Natural killer cell (primary cell): ENCODE data around the gene FOXS1. TPM values are rescaled to one million over a fixed set of nuclear protein-coding genes. Genes with fewer than 3 reads are reported as not detected.

ENCODE experiments used
- ATAC-seq, 3 donors: fragments of 150-1000 bp in 2 of 3; fragments of 200-7000 bp in 1 of 3; cut with Tn5 transposase; 1 replicate in 1 of 3; 2 replicates in 2 of 3; pipeline ENCODE4 v1.10.0; 2021; ENCODE audit warnings: mild to moderate bottlenecking in 2 of 3, moderate library complexity in 2 of 3
- DNase-seq, 2 donors: peaks; one replicate each; pipeline versions ENCODE4 v3.0.0 to v3.0.0-alpha.2; 2013 to 2021; ENCODE audit warnings: mixed read lengths in 1 of 2
- H3K27ac ChIP-seq: one replicate; pipeline ENCODE4 v1.5.1; 2013; ENCODE audit warnings: mild to moderate bottlenecking, low read length
- H3K27me3 ChIP-seq: one replicate; pipeline ENCODE4 v1.6.1; 2013; ENCODE audit warnings: low read length; ENCODE audit not compliant: control insufficient read depth, insufficient read depth
- H3K36me3 ChIP-seq: one replicate; pipeline ENCODE4 v1.6.1; 2013; ENCODE audit warnings: low read length; ENCODE audit not compliant: control insufficient read depth, insufficient read depth
- H3K4me1 ChIP-seq: one replicate; pipeline ENCODE4 v1.6.1; 2013; ENCODE audit warnings: low read length; ENCODE audit not compliant: control insufficient read depth, insufficient read depth
- H3K4me3 ChIP-seq: one replicate; pipeline ENCODE4 v1.5.1; 2013; ENCODE audit warnings: low read length
- H3K9me3 ChIP-seq: one replicate; pipeline ENCODE4 v1.6.1; 2013; ENCODE audit warnings: low read length; ENCODE audit not compliant: control insufficient read depth, insufficient read depth
- H3K27ac Mint-ChIP-seq, 2 donors: one replicate each; pipeline ENCODE4 v1.8.0; 2022; ENCODE audit warnings: mild to moderate bottlenecking in 2 of 2, mixed read lengths in 2 of 2, moderate library complexity in 1 of 2
- H3K27me3 Mint-ChIP-seq, 2 donors: one replicate each; pipeline ENCODE4 v1.8.0; 2022; ENCODE audit warnings: low read depth in 2 of 2, mixed read lengths in 2 of 2
- H3K36me3 Mint-ChIP-seq: one replicate; pipeline ENCODE4 v1.8.0; 2022; ENCODE audit warnings: mixed read lengths
- H3K4me1 Mint-ChIP-seq, 2 donors: one replicate each; pipeline ENCODE4 v1.8.0; 2022; ENCODE audit warnings: mixed read lengths in 2 of 2
- H3K4me3 Mint-ChIP-seq: one replicate; pipeline ENCODE4 v1.8.0; 2022; ENCODE audit warnings: mild to moderate bottlenecking, moderate library complexity, mixed read lengths
- H3K9me3 Mint-ChIP-seq, 2 donors: one replicate each; pipeline ENCODE4 v1.8.0; 2022; ENCODE audit warnings: mixed read lengths in 2 of 2
- WGBS: methylation state at CpG from one replicate; pipeline ENCODE4 v1.1.7; 2013; ENCODE audit warnings: missing lambda C conversion rate; ENCODE audit not compliant: insufficient coverage; 5-methylcytosine and 5-hydroxymethylcytosine counted together
- intact Hi-C: fragments of 100-400 bp; cut with micrococcal nuclease; formaldehyde crosslinking; loops from one replicate; pipeline ENCODE4 v1.14.2; 2022
- total RNA-seq, 4 donors: library from RNA; stranded (reverse); fragments of 120-200 nt in 1 of 4; gene quantifications; one replicate each; pipeline versions ENCODE4 v1.2.3 to v1.2.4, GENCODE V29; 2013 to 2022
- TF ChIP-seq, protein P1 (sequence below): fragments of 200-600 bp; IDR thresholded peaks from one replicate; pipeline ENCODE4 v1.8.0; 2022; ENCODE audit warnings: antibody characterized with exemption

FOXS1 gene
- total RNA-seq, 3 donors from 2014 or later (not counting 1 experiment from before 2014, with no cell fraction given): not detected

- Histone ChIP-seq H3K4me1 (peaks cover 7% of the 10 kb centered on the region), H3K4me3 (no peak overlapping the region), H3K27me3 (no peaks in the 10 kb centered on the region), H3K36me3 (no peaks in the 10 kb centered on the region), H3K27ac (no peak overlapping the region), H3K9me3 (no peaks in the 10 kb centered on the region)
- Mint-ChIP-seq H3K4me1 (peaks cover 0 to 6% of the 10 kb centered on the region in 2 donors), H3K27me3 (peaks cover 0 to 4% of the 10 kb centered on the region in 2 donors), H3K4me3 (no peak overlapping the region), H3K27ac (no peak overlapping the region), H3K9me3 (no peaks in the 10 kb centered on the region), H3K36me3 (no peaks in the 10 kb centered on the region)
- DNase-seq (no peak), ATAC-seq (no peak)
- intact Hi-C loops: loop anchor here (2.0 to 5.0 kb wide), 2 partner anchors 131 to 831 kb away; partner anchors contain the start of gene PDRG1
- 44% methylated on average over 4 of the region's 5 CpGs for WGBS
- TF ChIP-seq, protein P1, sequence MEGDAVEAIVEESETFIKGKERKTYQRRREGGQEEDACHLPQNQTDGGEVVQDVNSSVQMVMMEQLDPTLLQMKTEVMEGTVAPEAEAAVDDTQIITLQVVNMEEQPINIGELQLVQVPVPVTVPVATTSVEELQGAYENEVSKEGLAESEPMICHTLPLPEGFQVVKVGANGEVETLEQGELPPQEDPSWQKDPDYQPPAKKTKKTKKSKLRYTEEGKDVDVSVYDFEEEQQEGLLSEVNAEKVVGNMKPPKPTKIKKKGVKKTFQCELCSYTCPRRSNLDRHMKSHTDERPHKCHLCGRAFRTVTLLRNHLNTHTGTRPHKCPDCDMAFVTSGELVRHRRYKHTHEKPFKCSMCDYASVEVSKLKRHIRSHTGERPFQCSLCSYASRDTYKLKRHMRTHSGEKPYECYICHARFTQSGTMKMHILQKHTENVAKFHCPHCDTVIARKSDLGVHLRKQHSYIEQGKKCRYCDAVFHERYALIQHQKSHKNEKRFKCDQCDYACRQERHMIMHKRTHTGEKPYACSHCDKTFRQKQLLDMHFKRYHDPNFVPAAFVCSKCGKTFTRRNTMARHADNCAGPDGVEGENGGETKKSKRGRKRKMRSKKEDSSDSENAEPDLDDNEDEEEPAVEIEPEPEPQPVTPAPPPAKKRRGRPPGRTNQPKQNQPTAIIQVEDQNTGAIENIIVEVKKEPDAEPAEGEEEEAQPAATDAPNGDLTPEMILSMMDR: no peak
Observed at GRCh38 chr20:31821427-31821826, 24.0 kb downstream of the FOXS1 start.

DNA sequence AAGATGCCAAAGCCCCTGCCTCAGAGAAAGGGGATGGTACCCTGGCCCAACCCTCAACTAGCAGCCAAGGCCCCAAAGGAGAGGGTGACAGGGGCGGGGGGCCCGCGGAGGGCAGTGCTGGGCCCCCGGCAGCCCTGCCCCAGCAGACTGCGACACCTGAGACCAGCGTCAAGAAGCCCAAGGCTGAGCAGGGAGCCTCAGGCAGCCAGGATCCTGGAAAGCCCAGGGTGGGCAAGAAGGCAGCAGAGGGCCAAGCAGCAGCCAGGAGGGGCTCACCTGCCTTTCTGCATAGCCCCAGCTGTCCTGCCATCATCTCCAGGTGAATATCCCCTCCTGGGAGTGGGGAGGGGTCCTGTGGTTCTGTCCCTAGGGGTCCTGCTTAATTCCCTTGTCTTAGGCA, 25.2 kb downstream of the FOXS1 start:
- Mint-ChIP-seq H3K4me1 (peaks cover 0 to 6% of the 10 kb centered on the region in 2 donors), H3K27me3 (peaks cover 0 to 4% of the 10 kb centered on the region in 2 donors), H3K36me3 (no peaks in the 10 kb centered on the region), H3K27ac (no peak overlapping the region), H3K4me3 (no peak overlapping the region), H3K9me3 (no peaks in the 10 kb centered on the region)
- Histone ChIP-seq H3K4me3 (no peak overlapping the region), H3K27ac (no peak overlapping the region), H3K27me3 (no peaks in the 10 kb centered on the region), H3K4me1 (peaks cover 7% of the 10 kb centered on the region), H3K9me3 (no peaks in the 10 kb centered on the region), H3K36me3 (no peaks in the 10 kb centered on the region)
- no peak for ATAC-seq
- DNase-seq: no peak
- WGBS: 84% methylated on average over 6 of the region's 6 CpGs
- TF ChIP-seq, protein P1: no peak
- intact Hi-C loops: loop anchor here (2.0 to 5.0 kb wide), 2 partner anchors 133 to 832 kb away; partner anchors contain the start of gene PDRG1

GRCh38 chr20:31819083-31819784, 26.2 kb downstream of the FOXS1 start, which contains the start of gene MYLK2:
TSS of gene MYLK2 (plus strand) at chr20:31819356. CDS start at chr20:31819581, 225 bp downstream.
- no peak for DNase-seq
- no peaks in the 10 kb centered on the region for H3K9me3 ChIP-seq
- no peak within 1 kb of the TSS for H3K4me3 Mint-ChIP-seq
- no peak for ATAC-seq
- H3K27me3 ChIP-seq: no peaks in the 10 kb centered on the region
- no peak within 1 kb of the TSS for H3K27ac ChIP-seq
- H3K9me3 Mint-ChIP-seq: no peaks in the 10 kb centered on the region
- H3K4me1 Mint-ChIP-seq: peaks cover 0 to 6% of the 10 kb centered on the region in 2 donors
- peaks cover 7% of the 10 kb centered on the region for H3K4me1 ChIP-seq
- H3K4me3 ChIP-seq: no peak within 1 kb of the TSS
- H3K36me3 Mint-ChIP-seq: no peaks in the 10 kb centered on the region
- WGBS: 93% methylated on average over 16 of the region's 16 CpGs
- no peak within 1 kb of the TSS for H3K27ac Mint-ChIP-seq
- no peaks in the 10 kb centered on the region for H3K36me3 ChIP-seq
- TF ChIP-seq, protein P1: no peak
- intact Hi-C loops: no loop called here
- H3K27me3 Mint-ChIP-seq: peaks cover 0 to 4% of the 10 kb centered on the region in 2 donors
